Esophagus mucosa (tissue), 1 donor: Measurements from ENCODE around the gene KRT37. TPM values are rescaled to one million over a fixed set of nuclear protein-coding genes. Genes with fewer than 3 reads are reported as not detected.

Experiments
- total RNA-seq: library from RNA; stranded (reverse); gene quantifications from one replicate; pipeline ENCODE4 v1.2.4, GENCODE V29; 2023
- donor health status: DM: yes; HTN: yes; CAD: no.

KRT37 gene
- total RNA-seq, 1 donor from 2014 or later = not detected

Other genes starting within 250 kb of the KRT37 start
- not detected for gene KRTAP4-2, start 246.4 kb downstream of the KRT37 start, total RNA-seq
- not detected for gene KRTAP4-1, start 239.7 kb downstream of the KRT37 start, total RNA-seq
- not detected for gene KRTAP9-1, start 234.7 kb downstream of the KRT37 start, total RNA-seq
- gene KRTAP9-2, start 197.9 kb downstream of the KRT37 start, total RNA-seq = not detected
- not detected for gene KRTAP9-3, start 192.1 kb downstream of the KRT37 start, total RNA-seq
- gene KRTAP9-8, start 186.6 kb downstream of the KRT37 start, total RNA-seq = not detected
- gene KRTAP9-4, start 174.9 kb downstream of the KRT37 start, total RNA-seq = not detected
- not detected for gene KRTAP9-9, start 169.2 kb downstream of the KRT37 start, total RNA-seq
- gene KRTAP9-6, start 159.2 kb downstream of the KRT37 start, total RNA-seq = not detected
- gene KRTAP9-7, start 148.9 kb downstream of the KRT37 start, total RNA-seq = not detected
- not detected for gene KRTAP29-1, start 121.7 kb downstream of the KRT37 start, total RNA-seq
- not detected for gene KRTAP16-1, start 115.3 kb downstream of the KRT37 start, total RNA-seq
- not detected for gene KRTAP17-1, start 108.9 kb downstream of the KRT37 start, total RNA-seq
- gene KRT33A, start 73.8 kb downstream of the KRT37 start, total RNA-seq = 0.92 TPM
- not detected for gene KRT33B, start 54.8 kb downstream of the KRT37 start, total RNA-seq
- gene KRT34, start 42.3 kb downstream of the KRT37 start, total RNA-seq = 0.44 TPM
- 4.4 TPM for gene KRT31, start 27.0 kb downstream of the KRT37 start, total RNA-seq
- not detected for gene KRT38, start 16.4 kb upstream of the KRT37 start, total RNA-seq
- gene KRT32, start 42.8 kb upstream of the KRT37 start, total RNA-seq = 0.80 TPM
- gene KRT35, start 56.6 kb upstream of the KRT37 start, total RNA-seq = not detected
- not detected for gene KRT36, start 65.3 kb upstream of the KRT37 start, total RNA-seq
- 44,686 TPM for gene KRT13, start 81.0 kb upstream of the KRT37 start, total RNA-seq
- gene KRT15, start 94.3 kb upstream of the KRT37 start, total RNA-seq = 2,810 TPM
- gene KRT19, start 103.7 kb upstream of the KRT37 start, total RNA-seq = 366 TPM
- 0.16 TPM for gene KRT9, start 147.5 kb upstream of the KRT37 start, total RNA-seq
- 5,105 TPM for gene KRT14, start 162.3 kb upstream of the KRT37 start, total RNA-seq
- 2,310 TPM for gene KRT16, start 188.2 kb upstream of the KRT37 start, total RNA-seq
- 380 TPM for gene KRT17, start 200.0 kb upstream of the KRT37 start, total RNA-seq